Stimulated activated CD8-positive, alpha-beta memory T cell treated with anti-CD3 and anti-CD28 coated beads, Interleukin-2, amount 100 ng/mL, for 1 hour (primary cell): Measurements from ENCODE around the gene FEN1.

Source experiments
- DNase-seq, 2 donors: peaks; one replicate each; pipeline ENCODE4 v3.0.0-alpha.2; 2020; ENCODE audit warnings: low read depth in 2 of 2

FEN1 gene

GRCh38 chr11:61794579-61794978 is 1.9 kb downstream of the FEN1 start:
- no peak for DNase-seq

DNA sequence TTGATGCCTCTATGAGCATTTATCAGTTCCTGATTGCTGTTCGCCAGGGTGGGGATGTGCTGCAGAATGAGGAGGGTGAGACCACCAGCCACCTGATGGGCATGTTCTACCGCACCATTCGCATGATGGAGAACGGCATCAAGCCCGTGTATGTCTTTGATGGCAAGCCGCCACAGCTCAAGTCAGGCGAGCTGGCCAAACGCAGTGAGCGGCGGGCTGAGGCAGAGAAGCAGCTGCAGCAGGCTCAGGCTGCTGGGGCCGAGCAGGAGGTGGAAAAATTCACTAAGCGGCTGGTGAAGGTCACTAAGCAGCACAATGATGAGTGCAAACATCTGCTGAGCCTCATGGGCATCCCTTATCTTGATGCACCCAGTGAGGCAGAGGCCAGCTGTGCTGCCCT is 2.7 kb downstream of the FEN1 start:
- DNase-seq: no peak

- no peak for DNase-seq
Measured at GRCh38 chr11:61795876-61796526, 3.3 kb downstream of the FEN1 start.

DNA sequence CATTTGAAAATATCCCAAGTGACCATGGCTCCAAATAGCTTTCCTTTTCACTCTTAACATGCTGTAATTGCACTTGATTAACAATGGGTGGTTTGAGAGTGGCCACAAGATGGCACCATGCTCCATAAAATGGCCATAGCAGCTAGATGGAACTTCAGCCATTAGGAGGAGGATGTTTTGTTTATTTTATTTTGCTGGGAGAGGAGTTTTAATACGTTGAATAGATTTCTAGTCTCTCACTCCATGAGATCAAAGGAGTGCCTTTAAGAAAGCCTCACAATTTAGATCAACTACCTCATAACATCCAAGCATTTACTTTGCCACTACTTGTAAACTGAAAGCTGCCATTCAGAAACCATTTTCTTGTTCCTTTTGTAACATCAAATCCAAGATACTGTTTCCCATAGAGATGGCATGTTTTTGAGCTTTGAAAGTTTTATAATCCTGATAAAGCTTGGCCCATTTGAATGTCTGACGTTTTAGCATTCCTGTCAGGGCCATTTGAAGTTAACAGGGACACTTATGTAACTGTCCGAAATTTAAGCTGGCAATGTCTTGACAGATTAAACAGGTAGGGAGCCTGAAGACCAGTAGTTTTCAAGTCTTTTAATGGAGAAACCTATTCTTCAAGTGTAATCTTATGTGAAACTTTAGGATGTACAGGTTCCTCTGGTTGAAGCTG is 4.7 kb downstream of the FEN1 start:
- DNase-seq: peak; percentile 39 to 45

DNA sequence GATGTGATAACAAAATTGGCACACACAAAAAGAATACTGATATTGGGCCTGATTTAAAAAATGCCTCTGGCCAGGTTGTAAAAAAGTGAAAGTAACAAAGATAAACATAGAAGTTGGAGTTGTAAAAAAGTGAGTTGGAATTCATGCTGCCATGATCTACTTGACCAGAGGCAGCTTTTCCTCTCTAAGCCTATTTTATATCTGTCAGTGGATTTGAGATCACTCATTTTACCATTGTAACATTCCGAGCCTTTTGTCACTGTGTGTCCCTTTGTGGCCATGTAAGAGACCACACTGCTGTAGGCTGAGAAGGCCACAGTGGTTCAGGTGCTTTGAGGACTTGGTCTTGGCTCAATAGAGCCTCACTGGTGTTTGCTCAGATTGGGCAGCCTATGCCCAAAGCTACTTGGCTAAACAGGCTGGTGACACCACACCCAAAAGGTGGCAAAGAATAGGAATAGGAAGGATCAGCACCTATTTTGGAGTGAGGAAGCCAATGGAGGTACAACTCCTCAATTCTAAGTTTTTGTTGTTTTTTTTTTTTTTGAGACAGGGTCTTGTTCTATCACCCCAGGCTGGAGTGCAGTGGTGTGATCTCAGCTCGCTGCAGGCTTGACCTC is 7.1 kb downstream of the FEN1 start:
- DNase-seq: no peak

- no peak for DNase-seq
Measured at GRCh38 chr11:61800331-61801281, 7.9 kb downstream of the FEN1 start.

- no peak for DNase-seq
Measured at GRCh38 chr11:61802605-61803004, 9.9 kb downstream of the FEN1 start.

- no peak for DNase-seq
Measured at GRCh38 chr11:61803889-61804647, 11.4 kb downstream of the FEN1 start.

DNA sequence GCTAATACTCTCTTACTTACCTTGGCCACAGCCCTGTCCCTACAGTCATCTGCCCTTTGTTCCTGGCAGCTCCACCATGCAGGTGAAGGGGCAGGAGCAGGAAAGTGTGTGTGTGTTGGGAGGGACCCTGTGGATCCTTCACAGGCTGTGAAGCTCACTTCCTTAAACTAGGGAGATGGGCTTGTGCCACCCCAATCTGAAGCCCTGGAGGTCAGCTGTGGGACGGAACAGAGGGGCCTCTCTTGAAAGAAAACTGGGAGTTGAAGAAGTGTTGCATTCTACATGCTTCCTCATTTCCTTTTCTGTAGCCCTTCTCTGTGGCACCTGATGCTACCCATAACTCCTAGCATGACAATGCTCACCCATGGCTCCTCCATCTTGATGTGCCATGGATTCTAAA is 12.4 kb downstream of the FEN1 start:
- DNase-seq: no peak

DNA sequence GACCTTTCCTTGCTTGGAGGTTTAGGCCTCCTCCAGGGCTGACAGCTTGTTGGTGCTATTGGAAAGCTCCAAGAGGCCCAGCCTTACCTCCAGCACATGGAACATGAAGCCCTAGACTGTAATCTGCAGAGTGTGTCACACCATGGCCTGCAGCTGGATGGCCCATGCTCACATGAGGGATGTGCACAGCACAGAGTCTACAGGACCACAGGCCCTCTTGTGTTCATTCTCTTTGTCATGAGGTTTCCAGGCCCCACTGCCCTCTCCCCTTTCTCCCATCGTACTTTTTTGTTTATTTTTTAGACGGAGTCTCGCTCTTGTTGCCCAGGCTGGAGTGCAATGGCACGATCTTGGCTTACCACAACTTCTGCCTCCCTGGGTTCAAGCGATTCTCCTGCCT is 14.1 kb downstream of the FEN1 start:
- no peak for DNase-seq

DNA sequence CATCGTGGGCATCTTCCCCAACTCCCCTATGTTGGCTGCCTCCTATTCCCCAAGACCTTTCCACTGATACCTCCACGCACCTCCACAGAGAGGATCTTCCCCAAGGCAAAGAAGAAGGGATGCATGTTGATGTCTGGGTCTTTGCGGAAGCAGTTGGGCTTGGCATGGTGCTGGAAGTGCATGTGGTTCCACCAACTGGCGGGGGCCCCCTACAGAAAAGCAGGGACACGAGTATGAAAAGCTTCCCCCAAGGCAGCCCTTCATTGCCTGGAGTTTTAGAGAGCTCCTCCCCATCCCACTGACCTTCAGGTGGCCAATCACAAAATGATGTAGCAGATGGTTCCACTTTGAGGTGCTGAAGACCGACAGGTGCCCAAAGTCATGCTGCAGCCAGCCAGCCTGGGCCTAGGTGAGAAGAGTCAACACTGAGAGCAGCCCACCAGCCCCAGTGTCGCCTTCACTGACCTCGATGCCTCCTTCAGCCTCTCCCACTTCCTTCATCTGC is 18.0 kb downstream of the FEN1 start:
- DNase-seq: no peak

DNA sequence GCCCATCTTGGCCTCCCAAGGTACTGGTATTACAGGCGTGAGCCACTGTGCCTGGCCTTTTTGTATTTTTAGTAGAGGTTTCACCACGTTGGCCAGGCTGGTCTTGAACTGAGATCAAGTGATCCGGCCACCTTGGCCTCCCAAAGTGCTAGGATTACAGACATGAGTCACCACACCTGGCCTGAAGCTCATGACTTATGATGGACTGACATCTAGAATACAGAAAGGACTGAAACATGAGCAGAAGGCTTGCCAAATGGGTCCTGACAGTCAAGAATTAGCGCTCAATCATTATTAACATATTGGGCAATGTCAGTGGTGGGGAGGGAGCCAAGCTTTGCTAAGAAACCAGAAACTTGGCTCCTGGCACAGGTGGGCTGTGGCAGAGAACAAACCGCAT is 19.1 kb downstream of the FEN1 start:
- no peak for DNase-seq

DNA sequence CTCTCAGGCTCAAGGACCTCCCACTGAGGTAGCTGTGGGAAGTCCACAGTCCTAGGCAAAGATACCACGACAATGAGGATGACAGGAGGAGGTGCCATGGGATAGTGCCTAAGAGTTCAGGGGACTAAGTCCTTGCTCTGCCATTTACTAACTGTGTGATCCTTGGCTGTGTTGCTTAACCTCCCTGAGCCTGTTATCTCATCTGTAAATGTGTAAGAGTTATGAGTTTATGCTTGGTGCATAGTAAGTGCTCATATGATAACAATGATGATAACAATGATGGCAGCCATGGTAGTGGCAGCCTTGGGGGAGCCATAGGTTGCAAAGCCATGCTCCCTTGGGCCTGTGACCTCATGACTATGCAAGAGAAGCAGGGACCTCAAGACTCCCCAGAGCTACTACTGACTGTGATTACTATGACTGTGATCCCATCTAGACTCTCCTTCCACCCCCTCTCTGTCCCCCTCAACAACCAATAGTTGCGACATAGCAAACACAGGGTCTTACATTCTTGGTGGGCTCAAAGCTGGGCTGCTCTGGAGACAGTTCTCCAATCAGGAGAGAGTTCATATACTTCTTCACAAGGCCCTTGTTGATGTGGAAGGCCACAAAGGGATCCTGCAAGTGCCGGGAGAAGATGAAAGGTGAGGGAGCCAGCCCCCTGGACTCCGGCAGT is 20.2 kb downstream of the FEN1 start:
- DNase-seq: no peak

DNA sequence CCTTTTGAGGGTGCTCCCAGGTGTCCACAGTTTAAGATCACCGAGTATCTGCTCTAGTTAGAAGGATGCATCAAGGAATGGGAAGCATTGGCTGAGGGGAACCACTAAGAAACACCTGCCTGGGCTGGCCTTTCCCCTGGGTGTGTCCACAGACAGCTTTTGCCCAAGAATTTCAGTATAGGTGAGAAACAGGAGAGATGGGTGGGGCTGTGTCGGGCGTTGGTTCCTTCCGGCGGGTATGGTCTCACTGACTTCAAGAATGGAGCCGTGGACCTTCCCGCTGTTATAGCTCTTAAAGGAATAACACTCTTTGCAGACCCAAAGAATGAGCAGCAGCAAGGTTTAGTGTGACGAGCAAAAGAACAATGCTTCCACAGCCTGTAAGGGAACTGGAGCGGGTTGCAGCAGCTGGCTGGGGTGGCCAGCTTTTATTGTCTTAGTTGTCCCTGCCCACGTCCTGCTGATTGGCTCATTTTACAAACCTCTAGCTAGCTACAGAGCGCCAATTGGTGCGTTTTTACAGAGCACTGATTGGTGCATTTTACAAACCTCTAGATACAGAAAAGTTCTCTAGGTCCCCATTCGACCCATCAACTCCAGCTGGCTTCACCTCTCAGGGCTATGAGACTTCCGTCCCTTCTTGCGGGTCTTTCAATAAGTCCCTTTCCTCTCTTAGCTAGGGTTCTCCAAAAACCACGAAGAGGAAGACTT is 21.7 kb downstream of the FEN1 start:
- no peak for DNase-seq

DNA sequence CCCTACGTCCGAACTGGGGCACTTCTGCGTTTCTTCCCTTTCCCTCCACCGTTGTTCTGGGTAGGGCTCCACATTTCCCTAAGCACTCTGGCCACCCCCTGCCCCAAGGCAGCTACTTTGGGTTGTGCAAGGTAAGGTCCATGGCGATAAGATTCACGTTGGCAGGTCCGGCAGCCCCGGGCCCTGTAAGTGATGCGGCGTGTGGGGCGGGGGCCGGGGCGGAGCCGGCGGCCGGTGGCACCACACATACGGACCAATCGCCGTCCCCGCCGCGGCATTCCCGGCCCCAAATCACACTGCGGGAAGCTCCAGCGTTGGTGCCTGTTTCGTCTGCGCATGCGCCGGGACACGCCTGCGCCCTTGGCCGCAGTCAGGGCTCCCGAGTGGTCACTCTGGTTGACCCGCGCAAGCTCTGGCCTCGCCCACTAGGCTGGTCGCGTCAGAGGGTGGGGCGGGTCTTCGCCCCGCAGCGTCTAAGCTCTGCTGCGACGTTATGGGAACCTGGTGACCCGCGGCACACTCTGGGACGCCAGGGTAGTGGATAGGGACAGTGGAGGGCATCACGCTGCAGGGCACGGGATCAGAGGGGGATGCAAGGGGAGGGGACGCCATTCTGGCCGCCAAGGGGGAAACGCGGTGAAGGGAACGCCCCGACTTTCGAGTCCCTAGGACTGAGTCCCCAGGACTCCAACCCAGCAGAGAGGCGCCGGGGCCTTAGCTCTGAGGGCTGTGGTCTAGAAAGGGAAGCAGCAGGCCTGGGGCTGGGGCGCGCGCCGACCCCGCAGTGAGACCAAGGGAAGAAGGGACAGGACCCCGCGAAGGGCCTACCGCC is 22.5 kb downstream of the FEN1 start:
- DNase-seq: no peak

DNA sequence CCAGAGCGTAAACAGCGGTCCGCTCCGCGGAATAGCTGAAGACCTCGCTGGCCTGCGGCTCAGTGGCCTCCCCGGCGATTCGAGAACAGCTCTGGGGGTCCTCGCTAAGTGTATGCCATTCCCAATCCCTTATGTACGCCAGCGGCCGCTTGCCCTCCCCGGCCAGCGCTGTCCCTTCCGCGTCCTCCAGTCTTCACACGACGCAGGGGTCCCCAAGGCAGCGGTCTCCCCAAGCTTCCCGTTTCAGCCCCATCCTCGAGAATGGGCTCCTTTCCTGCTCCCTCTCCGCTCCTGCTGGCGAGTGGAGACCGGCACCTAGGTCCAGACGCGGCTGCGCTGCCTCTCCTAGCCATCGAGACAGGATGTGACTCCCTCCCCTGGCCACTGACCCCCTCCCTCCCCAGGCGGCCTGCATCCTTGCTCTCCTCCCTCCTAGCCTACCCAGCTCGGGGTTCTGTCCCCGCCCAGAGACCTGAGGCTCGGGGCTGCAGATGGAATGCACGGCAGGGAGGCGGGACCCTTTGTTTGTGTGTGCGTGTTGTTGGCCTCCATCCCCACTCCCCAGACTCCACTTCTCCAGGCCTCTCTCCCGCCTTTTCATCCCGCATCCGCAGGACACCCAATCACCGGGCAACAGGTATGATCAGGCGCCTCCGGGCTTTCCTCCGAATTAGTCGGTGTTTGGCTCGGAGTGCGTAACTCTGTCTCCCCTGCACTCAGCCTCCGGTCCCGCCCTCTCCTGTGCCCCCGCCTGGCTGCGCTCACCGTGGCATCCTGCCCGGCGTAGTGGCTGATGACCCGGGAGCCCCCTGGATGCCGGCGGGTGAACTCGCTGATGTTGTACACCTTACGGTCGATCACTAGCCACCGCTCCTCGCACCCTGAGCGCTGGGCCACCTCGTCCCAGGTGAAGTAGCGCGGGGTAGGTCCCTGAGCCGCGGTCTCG is 23.4 kb downstream of the FEN1 start:
- no peak for DNase-seq

- DNase-seq: peak in 1 of 2 donors; percentile 41
Measured at GRCh38 chr11:61816736-61817455, 24.2 kb downstream of the FEN1 start, which contains the start of gene FADS1. FADS1 (minus strand) TSS chr11:61817003; CDS start chr11:61816929, 74 bp downstream.
